AML-193 (cell line): ENCODE measurements around the gene NDUFV2.

Experiments used
- DNase-seq, 2 experiments: peaks; one replicate each; lab custom pipeline; 2025; lab: John Stamatoyannopoulos, UW

The NDUFV2 gene

GRCh38 chr18:9120796-9121195 is 18.3 kb downstream of the NDUFV2 start:
- DNase-seq, result no peak

- DNase-seq, result no peak
These were observed 21.0 kb downstream of the NDUFV2 start for GRCh38 chr18:9123520-9123919.

- DNase-seq, result no peak
These were observed 22.3 kb downstream of the NDUFV2 start for GRCh38 chr18:9124824-9125223.

GRCh38 chr18:9126337-9126736 is 23.8 kb downstream of the NDUFV2 start:
- DNase-seq, result no peak

GRCh38 chr18:9130195-9130594 is 27.7 kb downstream of the NDUFV2 start:
- no peak for DNase-seq

- DNase-seq, result no peak
These were observed 28.3 kb downstream of the NDUFV2 start for GRCh38 chr18:9130806-9131205.

GRCh38 chr18:9132628-9133027 is 30.1 kb downstream of the NDUFV2 start:
- DNase-seq, result no peak

GRCh38 chr18:9133225-9133624 is 30.7 kb downstream of the NDUFV2 start:
- DNase-seq, result no peak

- DNase-seq, result no peak
These were observed 32.8 kb downstream of the NDUFV2 start for GRCh38 chr18:9135081-9135911.

GRCh38 chr18:9135912-9136314 is 33.4 kb downstream of the NDUFV2 start:
- DNase-seq, result no peak

- DNase-seq, result peak; percentile 87 to 90
These were observed 34.0 kb downstream of the NDUFV2 start, which contains the start of gene ANKRD12 for GRCh38 chr18:9136315-9137155. Gene ANKRD12 (plus strand): TSS chr18:9136781. CDS start chr18:9182433, 45,652 bp downstream.

- DNase-seq, result peak; percentile 47 to 50
These were observed 34.9 kb downstream of the NDUFV2 start for GRCh38 chr18:9137168-9138066.

GRCh38 chr18:9139400-9140039 is 37.0 kb downstream of the NDUFV2 start:
- DNase-seq, result no peak

GRCh38 chr18:9140381-9140780 is 37.9 kb downstream of the NDUFV2 start:
- no peak for DNase-seq

- no peak for DNase-seq
These were observed 38.5 kb downstream of the NDUFV2 start for GRCh38 chr18:9140984-9141383.

- no peak for DNase-seq
These were observed 43.7 kb downstream of the NDUFV2 start for GRCh38 chr18:9146224-9146623.

GRCh38 chr18:9147440-9148202 is 45.1 kb downstream of the NDUFV2 start:
- peak; percentile 76 to 77 for DNase-seq

- no peak for DNase-seq
These were observed 45.7 kb downstream of the NDUFV2 start for GRCh38 chr18:9148203-9148552.

- DNase-seq, result no peak
These were observed 47.6 kb downstream of the NDUFV2 start for GRCh38 chr18:9150121-9150520.

- peak; percentile 18 to 25 for DNase-seq
These were observed 50.8 kb downstream of the NDUFV2 start for GRCh38 chr18:9153256-9153655.
